Activated T-cell treated with anti-CD3 and anti-CD28 coated beads, Interleukin-2, amount 50 U/mL, for 24 hours (primary cell): ENCODE data around the gene ISY1.
"Not testable (repeated sequence)": the region's sequence is repeated elsewhere in the genome, so short reads cannot be mapped to it uniquely, and the experiment has no call there.

Experiments used
- DNase-seq: peaks from one replicate; pipeline ENCODE4 v3.0.0-alpha.2; 2020
- H3K27ac Mint-ChIP-seq: 2 replicates; pipeline ENCODE4 v1.8.0; 2020; ENCODE audit warnings: mild to moderate bottlenecking, mixed read lengths
- H3K27me3 Mint-ChIP-seq: 2 replicates; pipeline ENCODE4 v1.8.0; 2020; ENCODE audit warnings: mixed read lengths
- H3K36me3 Mint-ChIP-seq: 2 replicates; pipeline ENCODE4 v1.8.0; 2020; ENCODE audit warnings: low read depth, mixed read lengths
- H3K4me1 Mint-ChIP-seq: 2 replicates; pipeline ENCODE4 v1.8.0; 2020; ENCODE audit warnings: low read depth, mixed read lengths
- H3K4me3 Mint-ChIP-seq: 2 replicates; pipeline ENCODE4 v1.8.0; 2020; ENCODE audit warnings: mild to moderate bottlenecking, moderate library complexity, mixed read lengths
- H3K9me3 Mint-ChIP-seq: 2 replicates; pipeline ENCODE4 v1.8.0; 2020; ENCODE audit warnings: mixed read lengths

The ISY1 gene

DNA sequence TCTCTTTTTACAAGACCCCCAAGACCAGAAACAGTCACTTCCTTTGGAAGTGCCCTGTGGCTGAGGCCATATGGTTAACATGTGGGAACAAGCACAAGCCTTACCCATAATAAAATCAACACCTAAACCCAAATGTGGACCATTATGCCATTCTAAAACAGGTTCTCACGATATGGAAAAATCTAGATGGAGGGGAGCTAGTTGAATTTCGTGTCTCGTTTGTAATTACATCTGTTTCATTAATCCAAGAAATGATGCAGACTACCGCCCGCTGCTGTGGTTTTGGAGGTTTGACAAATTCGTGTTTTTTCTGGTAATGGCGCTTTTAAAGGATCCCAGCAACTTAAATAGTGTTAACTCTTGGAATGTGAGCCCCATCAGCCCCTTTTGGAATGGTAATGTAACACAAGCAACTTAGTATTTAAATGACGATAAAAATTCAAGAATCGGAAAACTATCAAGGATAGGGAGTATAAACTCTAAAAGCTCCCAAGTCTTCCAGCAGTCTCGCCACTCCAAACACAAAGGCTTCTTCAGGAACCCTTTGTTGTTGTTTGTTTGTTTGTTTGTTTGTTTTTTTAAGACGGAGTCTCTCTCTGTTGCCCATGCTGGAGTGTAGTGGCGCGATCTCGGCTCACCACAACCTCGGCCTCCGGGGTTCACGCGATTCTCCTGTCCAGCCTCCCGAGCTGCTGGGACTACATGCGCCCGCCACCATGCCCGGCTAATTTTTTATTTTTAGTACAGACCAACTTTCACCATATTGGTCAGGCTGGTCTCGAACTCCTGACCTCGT lies 21.7 kb upstream of the ISY1 start:
- H3K27me3 Mint-ChIP-seq: no peaks in the 10 kb centered on the region
- peak overlapping the region; percentile 99 for H3K27ac Mint-ChIP-seq
- H3K9me3 Mint-ChIP-seq: no peaks in the 10 kb centered on the region
- no peak for DNase-seq
- peaks cover 70% of the 10 kb centered on the region for H3K36me3 Mint-ChIP-seq
- H3K4me1 Mint-ChIP-seq: peaks cover 46% of the 10 kb centered on the region
- peak overlapping the region; percentile 98 for H3K4me3 Mint-ChIP-seq

DNA sequence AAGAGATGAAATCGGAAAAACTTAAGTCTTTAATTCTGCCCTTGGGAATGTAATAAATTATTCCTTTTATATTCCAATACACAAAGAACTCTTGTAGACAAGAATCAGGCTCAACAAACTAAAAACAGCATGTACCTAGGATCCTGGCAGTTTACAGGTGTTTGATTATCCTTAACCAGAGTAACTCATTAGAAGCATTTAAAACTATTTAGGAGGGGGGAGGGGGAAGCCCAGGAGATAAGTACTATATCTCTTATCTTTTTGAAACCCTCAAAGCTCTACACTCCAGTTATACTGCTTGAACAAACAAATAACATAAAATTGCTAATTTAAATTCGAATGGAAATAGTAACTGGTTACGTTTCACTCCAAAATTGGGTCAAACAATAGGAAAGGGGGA lies 21.0 kb upstream of the ISY1 start:
- H3K4me1 Mint-ChIP-seq: peaks cover 51% of the 10 kb centered on the region
- no peaks in the 10 kb centered on the region for H3K9me3 Mint-ChIP-seq
- no peaks in the 10 kb centered on the region for H3K27me3 Mint-ChIP-seq
- peak overlapping the region; percentile 99 for H3K27ac Mint-ChIP-seq
- DNase-seq: no peak
- H3K4me3 Mint-ChIP-seq: peak overlapping the region; percentile 98
- peaks cover 78% of the 10 kb centered on the region for H3K36me3 Mint-ChIP-seq

DNA sequence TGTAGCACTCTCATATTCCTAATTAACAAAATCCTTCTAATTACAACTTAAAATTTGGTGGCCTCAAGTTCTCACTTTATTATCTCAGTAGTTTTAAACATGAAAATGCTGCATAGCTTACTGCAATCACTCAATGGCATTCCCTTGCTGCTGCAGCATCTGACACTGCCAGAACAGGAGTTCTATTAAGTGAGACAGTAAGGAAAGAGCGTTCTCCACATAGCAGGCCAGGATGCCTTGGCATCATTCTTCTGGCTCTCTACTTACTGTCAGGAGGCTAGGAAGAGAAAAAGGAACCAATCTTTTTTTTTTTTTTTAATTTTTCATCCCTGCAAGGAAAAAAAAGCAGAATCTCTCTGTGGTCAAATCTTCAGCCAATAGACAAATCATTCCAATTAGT lies 19.6 kb upstream of the ISY1 start:
- peaks cover 91% of the 10 kb centered on the region for H3K36me3 Mint-ChIP-seq
- DNase-seq: no peak
- peaks cover 58% of the 10 kb centered on the region for H3K4me1 Mint-ChIP-seq
- H3K9me3 Mint-ChIP-seq: no peaks in the 10 kb centered on the region
- H3K27me3 Mint-ChIP-seq: no peaks in the 10 kb centered on the region
- H3K4me3 Mint-ChIP-seq: peak overlapping the region; percentile 98
- peak overlapping the region; percentile 99 for H3K27ac Mint-ChIP-seq

DNA sequence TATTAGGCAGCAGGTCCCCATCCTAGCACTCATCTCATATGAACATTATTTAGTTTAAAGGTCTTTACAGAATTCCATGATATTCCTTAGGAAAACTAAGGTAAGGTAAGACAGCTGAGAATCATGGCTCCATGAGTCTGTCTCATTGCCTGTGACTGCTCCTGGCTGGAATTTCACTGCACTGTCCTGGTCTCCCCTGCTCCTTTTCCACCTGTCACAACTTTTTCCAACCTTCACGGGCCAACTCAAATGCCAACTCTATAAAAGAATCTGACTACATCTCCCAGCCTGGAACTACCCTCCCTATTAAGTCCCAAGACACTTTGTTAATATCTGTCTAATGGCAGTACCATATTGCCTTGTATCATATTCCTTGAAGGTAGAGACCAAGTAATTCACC lies 15.2 kb upstream of the ISY1 start:
- Mint-ChIP-seq H3K36me3 (peaks cover 97% of the 10 kb centered on the region), H3K27me3 (no peaks in the 10 kb centered on the region), H3K4me1 (peaks cover 82% of the 10 kb centered on the region), H3K9me3 (no peaks in the 10 kb centered on the region), H3K27ac (peak overlapping the region; percentile 63), H3K4me3 (peak overlapping the region; percentile 98)
- DNase-seq: no peak

DNA sequence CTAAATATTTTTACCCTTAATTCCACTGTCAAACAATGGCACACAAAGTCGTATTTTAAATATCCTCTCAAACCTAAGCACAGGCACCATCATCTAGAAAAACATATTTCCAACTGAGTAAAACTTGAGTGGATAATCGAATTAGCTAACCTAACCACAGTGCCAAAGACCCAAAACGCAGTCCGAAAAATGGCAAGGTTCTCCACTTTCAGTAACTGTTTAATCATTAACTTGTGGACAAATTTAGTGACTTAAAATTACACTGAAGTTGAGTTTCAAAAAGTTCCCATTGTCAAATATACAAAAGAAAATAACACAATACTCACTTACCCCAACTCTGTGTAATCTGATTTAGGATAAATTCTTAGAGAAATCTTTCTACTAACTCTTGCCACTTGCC lies 12.9 kb upstream of the ISY1 start:
- Mint-ChIP-seq H3K36me3 (peaks cover 94% of the 10 kb centered on the region), H3K27ac (peak overlapping the region; percentile 78), H3K9me3 (no peaks in the 10 kb centered on the region), H3K4me3 (peak overlapping the region; percentile 33), H3K4me1 (peaks cover 73% of the 10 kb centered on the region), H3K27me3 (no peaks in the 10 kb centered on the region)
- DNase-seq: no peak

DNA sequence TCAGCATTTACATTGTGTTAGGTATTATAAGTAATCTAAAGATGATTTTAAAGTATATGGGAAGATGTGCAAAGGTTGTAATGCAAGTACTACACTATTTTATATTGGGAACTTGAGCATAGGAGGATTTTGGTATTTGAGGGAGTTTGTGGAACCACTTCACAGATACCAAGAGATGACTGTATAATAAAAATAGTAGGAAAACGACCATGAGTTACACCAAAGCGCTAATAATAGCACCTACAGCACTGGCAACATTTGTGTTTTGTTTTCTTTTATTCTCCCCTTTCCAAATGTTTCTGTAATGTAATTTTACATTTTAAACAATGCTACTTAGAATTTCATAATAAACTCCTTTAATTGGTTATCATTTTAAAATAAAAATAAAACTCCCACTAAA lies 12.3 kb upstream of the ISY1 start:
- peaks cover 92% of the 10 kb centered on the region for H3K36me3 Mint-ChIP-seq
- H3K27ac Mint-ChIP-seq: peak overlapping the region; percentile 78
- H3K4me3 Mint-ChIP-seq: no peak overlapping the region
- H3K27me3 Mint-ChIP-seq: no peaks in the 10 kb centered on the region
- H3K4me1 Mint-ChIP-seq: peaks cover 68% of the 10 kb centered on the region
- H3K9me3 Mint-ChIP-seq: no peaks in the 10 kb centered on the region
- DNase-seq: no peak

DNA sequence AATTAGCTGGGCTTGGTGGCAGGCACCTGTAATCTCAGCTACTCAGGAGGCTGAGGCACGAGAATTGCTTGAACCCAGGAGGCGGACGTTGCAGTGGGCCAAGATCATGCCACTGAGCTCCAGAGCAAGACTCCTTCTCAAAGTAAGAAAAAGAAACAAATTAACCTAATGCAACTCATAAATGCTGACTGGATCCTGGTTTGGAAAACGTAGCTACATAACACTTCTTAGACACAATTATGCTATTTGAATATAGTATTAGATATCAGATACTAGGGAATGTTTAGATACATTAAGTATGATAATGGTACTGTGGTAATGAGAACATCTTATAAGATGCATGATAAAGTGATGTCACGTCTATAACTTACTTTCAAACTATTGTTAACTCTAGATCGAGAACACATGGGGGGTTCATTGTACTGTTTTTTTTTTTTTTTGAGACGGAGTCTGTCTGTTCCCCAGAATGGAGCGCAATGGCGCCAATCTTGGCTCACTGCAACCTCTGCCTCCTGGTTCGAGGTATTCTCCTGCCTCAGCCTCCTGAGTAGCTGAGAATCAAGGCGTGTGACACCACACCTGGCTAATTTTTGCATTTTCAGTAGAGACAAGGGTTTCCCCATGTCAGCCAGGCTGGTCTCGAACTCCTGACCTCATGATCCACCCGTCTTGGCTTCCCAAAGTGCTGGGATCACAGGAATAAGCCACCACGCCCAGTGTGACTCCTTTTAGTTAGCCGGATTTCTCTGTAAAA lies 5.9 kb upstream of the ISY1 start:
- H3K9me3 Mint-ChIP-seq: no peaks in the 10 kb centered on the region
- peaks cover 77% of the 10 kb centered on the region for H3K36me3 Mint-ChIP-seq
- H3K27ac Mint-ChIP-seq: no peak overlapping the region
- DNase-seq: no peak
- peaks cover 39% of the 10 kb centered on the region for H3K4me1 Mint-ChIP-seq
- H3K4me3 Mint-ChIP-seq: no peak overlapping the region
- H3K27me3 Mint-ChIP-seq: no peaks in the 10 kb centered on the region

DNA sequence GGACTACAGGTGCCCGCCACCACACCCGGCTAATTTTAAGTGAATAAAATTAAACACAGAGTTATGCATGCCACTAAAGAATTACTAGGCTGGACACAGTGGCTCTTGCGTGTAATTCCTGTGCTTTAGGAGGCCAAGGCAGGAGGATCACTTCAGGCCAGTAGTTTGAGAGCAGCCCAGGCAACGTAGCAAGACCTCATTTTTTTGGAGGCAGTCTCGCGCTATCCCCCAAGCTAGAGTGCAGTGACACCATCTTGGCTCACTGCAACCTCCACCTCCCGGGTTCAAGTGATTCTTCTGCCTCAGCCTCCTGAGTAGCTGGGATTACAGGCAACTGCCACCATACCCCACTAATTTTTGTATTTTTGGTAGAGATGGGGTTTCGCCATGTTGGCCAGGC lies 4.7 kb upstream of the ISY1 start:
- not testable (repeated sequence) for H3K4me3 Mint-ChIP-seq, H3K9me3 Mint-ChIP-seq, H3K27me3 Mint-ChIP-seq, DNase-seq
- Mint-ChIP-seq H3K4me1 (peaks cover 31% of the 10 kb centered on the region), H3K36me3 (peaks cover 75% of the 10 kb centered on the region), H3K27ac (peak overlapping the region; percentile 22)

DNA sequence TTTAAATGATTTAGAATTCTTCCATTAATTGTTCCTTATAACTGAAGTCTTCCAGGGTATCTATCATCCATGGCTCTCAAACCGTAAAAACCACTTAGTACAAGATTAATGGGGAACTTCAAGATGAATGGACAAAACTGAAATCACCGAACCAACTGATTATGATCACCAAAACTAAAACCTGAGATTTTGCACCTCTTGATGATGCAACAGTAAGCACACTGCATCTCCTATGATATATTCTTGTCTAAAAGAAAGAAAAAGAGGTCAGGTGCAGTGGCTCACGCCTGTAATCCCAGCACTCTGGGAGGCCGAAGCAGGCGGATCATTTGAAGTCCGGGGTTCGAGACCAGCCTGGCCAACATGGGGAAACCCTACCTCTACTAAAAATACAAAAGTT lies 3.6 kb upstream of the ISY1 start:
- peaks cover 30% of the 10 kb centered on the region for H3K4me1 Mint-ChIP-seq
- peak overlapping the region; percentile 41 for H3K27ac Mint-ChIP-seq
- no peak for DNase-seq
- peaks cover 75% of the 10 kb centered on the region for H3K36me3 Mint-ChIP-seq
- no peaks in the 10 kb centered on the region for H3K9me3 Mint-ChIP-seq
- H3K27me3 Mint-ChIP-seq: no peaks in the 10 kb centered on the region
- H3K4me3 Mint-ChIP-seq: no peak overlapping the region

DNA sequence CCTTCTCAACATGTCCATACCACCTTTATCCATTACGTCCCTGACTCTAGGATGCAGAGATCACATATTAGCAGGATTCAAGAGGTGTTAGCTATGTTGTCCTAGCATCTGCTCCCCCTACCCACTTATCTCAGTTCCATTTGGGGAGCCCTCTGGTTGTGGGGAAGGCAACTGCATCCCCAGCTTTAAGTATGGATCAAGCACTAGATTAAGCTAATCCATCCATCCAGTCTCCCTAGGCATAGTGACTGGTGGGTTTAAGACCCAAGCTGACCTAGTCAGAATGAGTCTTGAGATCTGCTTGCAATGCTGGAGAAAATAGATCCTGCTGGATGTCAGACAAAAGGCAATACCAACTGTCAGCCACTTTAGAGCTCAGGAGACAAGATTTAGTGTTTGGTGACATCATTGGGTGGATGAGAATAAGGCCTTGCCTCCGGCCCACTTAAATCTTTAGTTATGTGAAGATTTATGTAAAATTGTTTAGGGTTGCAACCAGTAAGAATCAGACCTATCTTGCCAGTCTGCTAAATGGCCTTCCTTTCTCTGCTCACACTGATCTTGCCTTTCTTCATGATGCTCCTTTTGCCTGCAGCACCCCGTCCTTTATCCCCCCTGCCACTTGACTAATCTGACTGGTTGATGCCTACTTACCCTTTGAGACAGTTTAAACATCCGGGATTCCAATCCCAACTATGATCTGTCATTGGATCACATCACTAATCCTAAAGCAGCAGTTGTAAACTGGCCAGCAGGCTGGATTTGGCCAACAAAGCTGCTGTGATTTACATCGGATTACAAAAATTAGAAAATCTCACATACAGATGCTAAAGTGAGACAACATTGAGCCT lies 2.1 kb upstream of the ISY1 start:
- peaks cover 44% of the 10 kb centered on the region for H3K4me1 Mint-ChIP-seq
- DNase-seq: no peak
- H3K9me3 Mint-ChIP-seq: no peaks in the 10 kb centered on the region
- H3K27ac Mint-ChIP-seq: peak overlapping the region; percentile 99
- H3K36me3 Mint-ChIP-seq: peaks cover 80% of the 10 kb centered on the region
- H3K27me3 Mint-ChIP-seq: no peaks in the 10 kb centered on the region
- peak overlapping the region; percentile 87 for H3K4me3 Mint-ChIP-seq

DNA sequence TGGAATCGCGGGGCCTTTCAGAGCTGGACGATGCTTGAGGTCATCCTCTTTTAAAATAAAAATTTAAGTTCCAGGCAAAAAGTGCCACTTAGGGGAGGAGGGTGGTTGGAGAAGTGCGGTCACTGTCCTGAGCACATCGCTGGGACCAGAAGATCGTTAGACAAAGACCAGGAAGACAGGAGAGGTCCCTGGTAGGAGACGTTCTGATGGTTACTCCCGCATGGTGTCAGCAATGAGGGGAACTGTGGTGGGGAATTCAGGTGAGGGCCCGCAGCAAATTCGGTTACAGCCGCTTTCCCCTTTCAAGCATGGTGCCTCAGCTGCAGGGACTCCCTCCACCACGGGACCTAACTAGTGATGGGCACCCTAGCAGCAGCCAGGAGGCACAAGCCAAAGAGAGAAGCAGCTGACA lies 1.0 kb upstream of the ISY1 start:
- peaks cover 80% of the 10 kb centered on the region for H3K36me3 Mint-ChIP-seq
- H3K9me3 Mint-ChIP-seq: no peaks in the 10 kb centered on the region
- peak; percentile 65 for DNase-seq
- H3K4me1 Mint-ChIP-seq: peaks cover 42% of the 10 kb centered on the region
- peak overlapping the region; percentile 99 for H3K27ac Mint-ChIP-seq
- no peaks in the 10 kb centered on the region for H3K27me3 Mint-ChIP-seq
- H3K4me3 Mint-ChIP-seq: peak overlapping the region; percentile 87

DNA sequence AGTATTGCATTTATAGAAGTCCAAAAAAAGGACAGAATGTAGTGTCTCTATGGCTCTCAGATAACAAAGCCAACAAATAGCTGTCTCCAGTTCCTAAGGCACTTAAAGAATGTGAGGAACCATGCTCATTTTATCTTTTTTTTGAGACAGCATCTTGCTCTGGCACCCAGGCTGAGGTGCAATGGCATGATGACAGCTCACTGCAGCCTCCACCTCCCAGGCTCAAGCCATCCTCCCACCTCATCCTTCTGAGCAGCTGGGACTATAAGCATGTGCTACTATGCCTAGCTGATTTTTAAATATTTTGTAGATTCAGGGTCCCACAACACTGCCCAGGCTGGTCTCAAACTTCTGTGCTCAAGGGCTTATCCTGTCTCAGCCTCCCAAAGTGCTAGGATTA lies 16.1 kb downstream of the ISY1 start:
- Mint-ChIP-seq H3K4me1 (peaks cover 5% of the 10 kb centered on the region), H3K36me3 (peaks cover 69% of the 10 kb centered on the region), H3K27ac (no peak overlapping the region), H3K4me3 (no peak overlapping the region), H3K27me3 (no peaks in the 10 kb centered on the region), H3K9me3 (no peaks in the 10 kb centered on the region)
- DNase-seq: no peak

DNA sequence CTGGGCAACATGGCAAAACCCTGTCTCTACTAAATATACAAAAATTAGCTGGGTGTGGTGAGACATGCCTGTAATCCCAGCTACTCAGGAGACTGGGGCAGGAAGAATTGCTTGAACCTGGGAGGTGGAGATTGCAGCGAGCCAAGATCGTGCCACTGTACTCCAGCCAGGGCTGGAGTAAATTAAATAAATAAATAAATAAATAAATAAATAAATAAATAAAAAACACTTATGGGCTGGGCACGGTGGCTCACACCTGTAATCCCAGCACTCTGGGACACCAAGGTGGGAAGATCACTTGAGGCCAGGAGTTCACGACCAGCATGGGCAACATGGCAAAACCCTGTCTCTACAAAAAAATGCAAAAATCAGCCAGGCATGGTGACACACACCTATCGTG lies 19.9 kb downstream of the ISY1 start:
- H3K4me3 Mint-ChIP-seq, H3K9me3 Mint-ChIP-seq, H3K4me1 Mint-ChIP-seq, DNase-seq, H3K27ac Mint-ChIP-seq, H3K27me3 Mint-ChIP-seq: not testable (repeated sequence)
- H3K36me3 Mint-ChIP-seq: peaks cover 69% of the 10 kb centered on the region

DNA sequence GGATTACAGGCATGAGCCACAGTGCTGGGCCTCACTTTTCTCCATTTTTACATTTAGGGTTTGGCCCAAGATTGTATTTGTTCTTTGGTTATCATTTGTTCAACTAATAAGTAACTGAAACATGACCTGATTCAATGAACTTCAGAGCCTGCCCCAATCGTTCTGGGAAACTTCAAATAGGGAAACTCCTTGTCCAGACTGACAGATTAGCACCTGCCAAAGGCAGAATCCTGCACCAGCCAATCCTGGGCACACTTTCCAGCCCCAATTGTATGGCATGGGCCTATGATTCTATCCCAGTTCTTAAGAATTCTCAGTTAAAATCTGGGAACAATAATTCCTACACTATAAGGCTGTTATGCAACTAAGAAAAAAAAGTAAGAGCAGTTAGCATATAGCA lies 21.0 kb downstream of the ISY1 start:
- H3K9me3 Mint-ChIP-seq: no peaks in the 10 kb centered on the region
- H3K27ac Mint-ChIP-seq: no peak overlapping the region
- H3K4me3 Mint-ChIP-seq: no peak overlapping the region
- no peak for DNase-seq
- peaks cover 60% of the 10 kb centered on the region for H3K36me3 Mint-ChIP-seq
- no peaks in the 10 kb centered on the region for H3K27me3 Mint-ChIP-seq
- no peaks in the 10 kb centered on the region for H3K4me1 Mint-ChIP-seq
